B cell (primary cell): ENCODE measurements around the gene SERPINF2. TPM values are rescaled to one million over a fixed set of nuclear protein-coding genes. Genes with fewer than 3 reads are reported as not detected.

ENCODE experiments used
- ATAC-seq: fragments of 200-7000 bp; cut with Tn5 transposase; one replicate; pipeline ENCODE4 v1.10.0; 2021; ENCODE audit warnings: low read depth, mild to moderate bottlenecking, moderate number of reproducible peaks, moderate library complexity
- CTCF ChIA-PET: fragments of 350-600 bp; sonication (Branson Sonifier 250); formaldehyde crosslinking; loops from one replicate; lab custom pipeline; 2021; ENCODE audit warnings: antibody characterized with exemption, inconsistent platforms; lab: Charles Lee
- POLR2A ChIA-PET: fragments of 350-600 bp; sonication (Branson Sonifier 250); formaldehyde crosslinking; loops from one replicate; lab custom pipeline; 2021; ENCODE audit warnings: antibody characterized with exemption; lab: Charles Lee
- DNase-seq: peaks from one replicate; pipeline ENCODE4 v3.0.0; 2013
- H2AFZ ChIP-seq: 2 replicates; pipeline ENCODE4 v1.6.1; 2012; ENCODE audit warnings: mild to moderate bottlenecking, low read depth, low read length; ENCODE audit not compliant: insufficient read depth, poor library complexity, severe bottlenecking
- H3K27ac ChIP-seq, 2 donors: 1 replicate in 1 of 2; 2 replicates in 1 of 2; pipeline ENCODE4 v1.5.1; 2012 to 2013; ENCODE audit warnings: low read length in 2 of 2, mild to moderate bottlenecking in 2 of 2, moderate library complexity in 1 of 2
- H3K27me3 ChIP-seq, 4 experiments: fragments of 200-600 bp in 1 of 4; sonication (generic) in 1 of 4; replicated peaks in 1 of 4; 1 replicate in 2 of 4; 2 replicates in 2 of 4; pipeline versions ENCODE4 v1.6.1 to v1.7.0; 2013 to 2016; ENCODE audit warnings: low read length in 3 of 4, mild to moderate bottlenecking in 2 of 4, mixed read lengths in 1 of 4, moderate library complexity in 1 of 4; ENCODE audit not compliant: insufficient read depth in 4 of 4, control insufficient read depth in 3 of 4; ENCODE audit errors: control extremely low read depth in 1 of 4
- H3K36me3 ChIP-seq, 2 experiments: replicated peaks in 1 of 2; 1 replicate in 1 of 2; 2 replicates in 1 of 2; pipeline versions ENCODE4 v1.6.1 to v1.7.1; 2013; ENCODE audit warnings: low read length in 1 of 2; ENCODE audit not compliant: insufficient read depth in 2 of 2, control insufficient read depth in 1 of 2; ENCODE audit errors: control extremely low read depth in 1 of 2, extremely low read depth in 1 of 2
- H3K4me1 ChIP-seq, 2 donors: fragments of 200-600 bp in 1 of 2; sonication (generic) in 1 of 2; 1 replicate in 1 of 2; 2 replicates in 1 of 2; pipeline versions ENCODE4 v1.5.1 to v1.6.1; 2013 to 2017; ENCODE audit warnings: low read length in 2 of 2; ENCODE audit not compliant: control insufficient read depth in 2 of 2, insufficient read depth in 2 of 2
- H3K4me2 ChIP-seq: replicated peaks from 2 replicates; pipeline ENCODE3; 2012; ENCODE audit warnings: mild to moderate bottlenecking, low read depth, low read length; ENCODE audit not compliant: poor library complexity, severe bottlenecking
- H3K4me3 ChIP-seq, 5 experiments: fragments of 200-600 bp in 1 of 5; sonication (generic) in 1 of 5; 1 replicate in 3 of 5; 2 replicates in 2 of 5; pipeline versions ENCODE4 v1.5.1 to v1.7.0; 2011 to 2016; ENCODE audit warnings: low read length in 4 of 5, mild to moderate bottlenecking in 4 of 5, low read depth in 2 of 5, control low read depth in 1 of 5, moderate library complexity in 1 of 5; ENCODE audit not compliant: insufficient read depth in 1 of 5; ENCODE audit errors: control extremely low read depth in 1 of 5, extremely low read depth in 1 of 5
- H3K79me2 ChIP-seq: fragments of 200-600 bp; sonication (generic); one replicate; pipeline ENCODE4 v1.6.0; 2016; ENCODE audit warnings: low read length; ENCODE audit not compliant: control insufficient read depth, insufficient read depth
- H3K9ac ChIP-seq: fragments of 200-600 bp; sonication (generic); 2 replicates; pipeline ENCODE4 v1.6.1; 2017; ENCODE audit warnings: mild to moderate bottlenecking, low read length, moderate library complexity
- H3K9me3 ChIP-seq, 3 donors: one replicate each; pipeline versions ENCODE4 v1.6.1 to v1.7.1; 2013; ENCODE audit warnings: low read length in 2 of 3; ENCODE audit not compliant: control insufficient read depth in 2 of 3, insufficient read depth in 1 of 3; ENCODE audit errors: control extremely low read depth in 1 of 3
- H4K20me1 ChIP-seq: 2 replicates; pipeline ENCODE4 v1.6.0; 2012; ENCODE audit warnings: mild to moderate bottlenecking, low read length; ENCODE audit not compliant: insufficient read depth, control insufficient read depth, poor library complexity, severe bottlenecking
- H3K27ac Mint-ChIP-seq: one replicate; pipeline ENCODE4 v1.8.0; 2021; ENCODE audit warnings: mixed read lengths
- H3K27me3 Mint-ChIP-seq: one replicate; pipeline ENCODE4 v1.8.0; 2021; ENCODE audit warnings: mixed read lengths
- H3K4me1 Mint-ChIP-seq: one replicate; pipeline ENCODE4 v1.8.0; 2021; ENCODE audit warnings: mixed read lengths
- H3K4me3 Mint-ChIP-seq: one replicate; pipeline ENCODE4 v1.8.0; 2021; ENCODE audit warnings: mixed read lengths
- H3K9me3 Mint-ChIP-seq: one replicate; pipeline ENCODE4 v1.8.0; 2022; ENCODE audit warnings: mixed read lengths; ENCODE audit not compliant: insufficient read depth
- EZH2 ChIP-seq: IDR thresholded peaks from 2 replicates; pipeline ENCODE4 v1.6.1; 2012; ENCODE audit warnings: borderline replicate concordance, low read depth, mild to moderate bottlenecking, moderate library complexity, low read length; ENCODE audit not compliant: insufficient read depth, poor library complexity, severe bottlenecking
- WGBS: methylation state at CpG from one replicate; pipeline ENCODE4 v1.1.5; 2013; ENCODE audit warnings: missing lambda C conversion rate; ENCODE audit not compliant: insufficient coverage; 5-methylcytosine and 5-hydroxymethylcytosine counted together
- intact Hi-C: fragments of 100-400 bp; cut with micrococcal nuclease; formaldehyde crosslinking; loops from one replicate; pipeline ENCODE4 v1.10.0; 2022
- polyA plus RNA-seq: library from polyadenylated mRNA; depleted of rRNA; stranded (reverse); fragments of >200 nt; gene quantifications from 2 replicates; pipeline ENCODE4 v1.2.3, GENCODE V29; 2012
- total RNA-seq, 2 donors: library from RNA; stranded (reverse); fragments of 120-200 nt in 1 of 2; gene quantifications; 1 replicate in 1 of 2; 2 replicates in 1 of 2; pipeline versions ENCODE4 v1.2.3 to v1.2.4, GENCODE V29; 2013 to 2022
- TF ChIP-seq, protein P1 (sequence below): fragments of 200-600 bp; IDR thresholded peaks from one replicate; pipeline ENCODE4 v1.8.0; 2022; ENCODE audit warnings: antibody characterized with exemption, mild to moderate bottlenecking

The SERPINF2 gene
- total and polyA plus RNA-seq, 2 donors (not counting 1 experiment from before 2014, with no cell fraction given), result 0.97 to 3.9 TPM

DNA sequence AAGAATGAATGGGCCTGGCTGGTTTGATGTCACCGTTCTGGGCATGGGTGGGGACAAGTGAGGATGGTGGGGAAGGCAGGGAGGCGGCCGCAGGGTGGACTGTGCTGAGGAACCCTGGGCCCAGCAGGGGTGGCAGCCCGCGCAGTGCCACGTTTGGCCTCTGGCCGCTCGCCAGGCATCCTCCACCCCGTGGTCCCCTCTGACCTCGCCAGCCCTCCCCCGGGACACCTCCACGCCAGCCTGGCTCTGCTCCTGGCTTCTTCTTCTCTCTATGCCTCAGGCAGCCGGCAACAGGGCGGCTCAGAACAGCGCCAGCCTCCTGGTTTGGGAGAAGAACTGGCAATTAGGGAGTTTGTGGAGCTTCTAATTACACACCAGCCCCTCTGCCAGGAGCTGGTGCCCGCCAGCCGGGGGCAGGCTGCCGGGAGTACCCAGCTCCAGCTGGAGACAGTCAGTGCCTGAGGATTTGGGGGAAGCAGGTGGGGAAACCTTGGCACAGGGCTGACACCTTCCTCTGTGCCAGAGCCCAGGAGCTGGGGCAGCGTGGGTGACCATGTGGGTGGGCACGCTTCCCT lies 12.7 kb downstream of the SERPINF2 start:
- Histone ChIP-seq H2AFZ (no peak overlapping the region), H3K4me2 (no peak overlapping the region), H3K79me2 (no peaks in the 10 kb centered on the region), H3K9ac (no peak overlapping the region), H3K36me3 (no peaks in the 10 kb centered on the region), H3K4me3 (no peak overlapping the region), H3K4me1 (peaks cover 10 to 15% of the 10 kb centered on the region in 2 donors), H3K27ac (no peak overlapping the region), H4K20me1 (no peaks in the 10 kb centered on the region), H3K27me3 (no peaks in the 10 kb centered on the region), H3K9me3 (no peaks in the 10 kb centered on the region)
- Mint-ChIP-seq H3K27me3 (no peaks in the 10 kb centered on the region), H3K9me3 (no peaks in the 10 kb centered on the region), H3K27ac (peak overlapping the region; percentile 20), H3K4me3 (no peak overlapping the region), H3K4me1 (peaks cover 20% of the 10 kb centered on the region)
- POLR2A ChIA-PET, result interaction anchor here (1.2 kb wide), 1 partner anchor 75 kb away, joined by 7 read pairs; the partner anchor contains the start of genes RPA1 and SMYD4
- ATAC-seq (no peak), DNase-seq (no peak)
- TF ChIP-seq, protein P1, sequence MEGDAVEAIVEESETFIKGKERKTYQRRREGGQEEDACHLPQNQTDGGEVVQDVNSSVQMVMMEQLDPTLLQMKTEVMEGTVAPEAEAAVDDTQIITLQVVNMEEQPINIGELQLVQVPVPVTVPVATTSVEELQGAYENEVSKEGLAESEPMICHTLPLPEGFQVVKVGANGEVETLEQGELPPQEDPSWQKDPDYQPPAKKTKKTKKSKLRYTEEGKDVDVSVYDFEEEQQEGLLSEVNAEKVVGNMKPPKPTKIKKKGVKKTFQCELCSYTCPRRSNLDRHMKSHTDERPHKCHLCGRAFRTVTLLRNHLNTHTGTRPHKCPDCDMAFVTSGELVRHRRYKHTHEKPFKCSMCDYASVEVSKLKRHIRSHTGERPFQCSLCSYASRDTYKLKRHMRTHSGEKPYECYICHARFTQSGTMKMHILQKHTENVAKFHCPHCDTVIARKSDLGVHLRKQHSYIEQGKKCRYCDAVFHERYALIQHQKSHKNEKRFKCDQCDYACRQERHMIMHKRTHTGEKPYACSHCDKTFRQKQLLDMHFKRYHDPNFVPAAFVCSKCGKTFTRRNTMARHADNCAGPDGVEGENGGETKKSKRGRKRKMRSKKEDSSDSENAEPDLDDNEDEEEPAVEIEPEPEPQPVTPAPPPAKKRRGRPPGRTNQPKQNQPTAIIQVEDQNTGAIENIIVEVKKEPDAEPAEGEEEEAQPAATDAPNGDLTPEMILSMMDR, result no peak
- TF ChIP-seq EZH2, result no peak
- WGBS, result 82% methylated on average over 10 of the region's 20 CpGs
- intact Hi-C loops, result no loop called here
- CTCF ChIA-PET, result interaction anchor here (0.6 to 1.5 kb wide), 3 partner anchors 10 to 281 kb away, joined by 3 read pairs; no protein-coding TSS in a partner anchor

DNA sequence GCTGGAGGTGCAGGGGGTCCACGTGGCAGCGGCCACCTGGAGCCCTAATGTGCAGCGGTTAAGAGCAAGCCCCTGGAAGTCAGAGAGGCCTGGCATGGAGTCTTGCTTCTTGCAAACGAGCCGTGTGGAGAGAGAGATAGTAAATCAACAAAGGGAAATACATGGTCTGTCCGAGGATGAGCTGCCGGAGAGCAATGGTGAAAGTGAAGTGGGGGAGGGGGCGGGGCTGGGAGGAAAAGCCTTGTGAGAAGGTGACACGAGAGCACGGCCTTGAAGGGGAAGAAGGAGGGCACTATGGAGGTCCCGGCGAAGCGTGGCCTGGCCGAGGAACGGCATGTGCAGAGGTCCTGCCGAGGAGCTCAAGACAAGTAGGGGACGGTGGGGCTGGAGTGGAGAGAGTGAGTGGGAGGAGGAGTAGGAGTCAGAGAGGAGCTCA lies 13.2 kb downstream of the SERPINF2 start:
- no peaks in the 10 kb centered on the region for H3K9me3 Mint-ChIP-seq
- no peaks in the 10 kb centered on the region for H3K9me3 ChIP-seq
- H3K79me2 ChIP-seq, result no peaks in the 10 kb centered on the region
- peaks cover 10 to 15% of the 10 kb centered on the region in 2 donors for H3K4me1 ChIP-seq
- H3K27me3 ChIP-seq, result no peaks in the 10 kb centered on the region
- H2AFZ ChIP-seq, result no peak overlapping the region
- H4K20me1 ChIP-seq, result no peaks in the 10 kb centered on the region
- TF ChIP-seq, protein P1, result no peak
- TF ChIP-seq EZH2, result no peak
- no peak overlapping the region for H3K27ac Mint-ChIP-seq
- no peaks in the 10 kb centered on the region for H3K36me3 ChIP-seq
- H3K4me3 ChIP-seq, result no peak overlapping the region
- H3K4me2 ChIP-seq, result no peak overlapping the region
- H3K4me3 Mint-ChIP-seq, result no peak overlapping the region
- intact Hi-C loops, result no loop called here
- ATAC-seq (no peak), DNase-seq (no peak)
- 85% methylated on average over 17 of the region's 17 CpGs for WGBS
- ChIA-PET POLR2A (no interaction called here), CTCF (interaction anchor here (0.6 to 1.3 kb wide), 3 partner anchors 10 to 282 kb away, joined by 3 read pairs; no protein-coding TSS in a partner anchor)
- peaks cover 20% of the 10 kb centered on the region for H3K4me1 Mint-ChIP-seq
- no peak overlapping the region for H3K27ac ChIP-seq
- H3K9ac ChIP-seq, result no peak overlapping the region
- no peaks in the 10 kb centered on the region for H3K27me3 Mint-ChIP-seq
